ENCODE results near the gene DIAPH2.

GRCh38 chrX:97006167-97006566 is 321.5 kb downstream of the DIAPH2 start:
- TF ChIP-seq RARB (CRISPR knock-in tag; IDR thresholded peaks at IDR 0.05) (no peak), TCF4 (CRISPR knock-in tag; IDR thresholded peaks at IDR 0.05; ENCODE audit: borderline replicate concordance) (no peak), ARNTL (CRISPR knock-in tag; IDR thresholded peaks at IDR 0.05; ENCODE audit: borderline replicate concordance, low read depth) (no peak), CREB5 (CRISPR knock-in tag; IDR thresholded peaks at IDR 0.05; ENCODE audit: low read depth) (no peak), ZC3H10 (CRISPR knock-in tag; IDR thresholded peaks at IDR 0.05) (no peak), ZFP30 (CRISPR knock-in tag; IDR thresholded peaks at IDR 0.05) (no peak), PATZ1 (CRISPR knock-in tag; IDR thresholded peaks at IDR 0.05; ENCODE audit: borderline replicate concordance) (no peak), ZNF565 (CRISPR knock-in tag; conservative IDR thresholded peaks at IDR 0.05; ENCODE audit: low read depth) (no peak), TOX (CRISPR knock-in tag; IDR thresholded peaks at IDR 0.05; ENCODE audit: borderline replicate concordance) (no peak)
